ENCODE results near the gene FCGBP. TPM values are rescaled to one million over a fixed set of nuclear protein-coding genes. Genes with fewer than 3 reads are reported as not detected.
"Not testable (repeated sequence)": the region's sequence is repeated elsewhere in the genome, so short reads cannot be mapped to it uniquely, and the experiment has no call there.

The FCGBP gene
- total and polyA plus RNA-seq, 2 of the 4 experiments (the other 2 are of a cell fraction), result under 0.01 to 0.03 TPM

GRCh38 chr19:39889872-39890754, 44.3 kb downstream of the FCGBP start:
- H3K27ac ChIP-seq (ENCODE audit: insufficient read depth, low read length), result not testable (repeated sequence)

DNA sequence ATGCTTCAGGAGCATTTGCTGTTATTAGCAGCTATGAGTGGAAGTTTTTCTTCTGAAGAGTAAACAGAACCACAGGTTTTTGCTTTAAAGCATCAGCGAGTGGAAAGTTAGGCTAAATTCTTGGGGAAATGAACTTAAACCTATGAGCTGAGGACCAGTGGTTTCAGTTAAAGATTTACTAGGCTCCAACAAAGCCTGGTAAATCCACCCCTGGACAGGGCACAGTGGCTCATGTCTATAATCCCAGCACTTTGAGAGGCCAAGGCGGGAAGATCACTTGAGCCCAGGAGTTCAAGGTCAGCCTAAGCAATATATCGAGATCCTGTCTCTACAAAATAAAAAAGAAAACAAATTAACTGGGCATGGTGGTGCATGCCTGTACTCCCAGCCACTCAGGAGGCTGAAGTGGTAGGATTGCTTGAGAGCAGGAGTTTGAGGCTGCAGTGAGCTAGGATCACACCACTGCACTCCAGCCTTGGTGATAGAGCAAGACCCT, 46.9 kb downstream of the FCGBP start:
- H2AK9ac ChIP-seq (replicated peaks; ENCODE audit: low read depth, low read length, poor library complexity); BruUV-seq (replicated peaks); H3K9me3 ChIP-seq (ENCODE audit: control insufficient read depth, insufficient read depth, low read length); DNase-seq; H3K14ac ChIP-seq (replicated peaks; ENCODE audit: low read depth, low read length); H3K79me1 ChIP-seq (ENCODE audit: low read depth in 1 of 2, low read length in 2 of 2); intact Hi-C loops (cut with micrococcal nuclease); H3K27me3 ChIP-seq (ENCODE audit: control insufficient read depth, insufficient read depth, low read length); H2BK20ac ChIP-seq (ENCODE audit: low read depth, low read length); H2BK15ac ChIP-seq (ENCODE audit: low read depth, low read length); H3K27ac ChIP-seq (ENCODE audit: insufficient read depth, low read length); H3K4ac ChIP-seq (ENCODE audit: low read depth, low read length); H4K91ac ChIP-seq (ENCODE audit: insufficient read depth, low read depth, low read length); H4K20me1 ChIP-seq (ENCODE audit: insufficient read depth, low read length); H4K8ac ChIP-seq (ENCODE audit: low read depth in 2 of 2, low read length in 2 of 2); H3K4me2 ChIP-seq (ENCODE audit: low read depth, low read length); H3K18ac ChIP-seq (ENCODE audit: low read depth, low read length); H3K9ac ChIP-seq (ENCODE audit: low read depth, low read length); dilution Hi-C loops (cut with HindIII; ENCODE audit: low sequenced_read_pairs, unreplicated experiment); H3K4me1 ChIP-seq (ENCODE audit: control insufficient read depth, insufficient read depth, low read length); POLR2A ChIA-PET (ENCODE audit: unreplicated experiment); H2BK5ac ChIP-seq (ENCODE audit: low read depth, low read length, poor library complexity, severe bottlenecking); ATAC-seq (ENCODE audit: low read depth); H2AFZ ChIP-seq (replicated peaks; ENCODE audit: low read length, poor library complexity); H3K9me1 ChIP-seq (ENCODE audit: insufficient read depth, low read length); H3K23ac ChIP-seq (ENCODE audit: low read depth, low read length); in situ Hi-C loops (cut with MboI; ENCODE audit: low sequenced_read_pairs); CTCF ChIA-PET; H3K4me3 ChIP-seq (ENCODE audit: insufficient read depth, low read depth, low read length); H2BK120ac ChIP-seq (ENCODE audit: low read depth, low read length); H2AK5ac ChIP-seq (ENCODE audit: low read depth, low read length); H3K56ac ChIP-seq (ENCODE audit: extremely low read depth, insufficient read depth, low read length); H3K36me3 ChIP-seq (ENCODE audit: control insufficient read depth, insufficient read depth, low read length); H4K5ac ChIP-seq (ENCODE audit: low read depth, low read length): not testable (repeated sequence)
- no CpG with 5 or more reads among the region's 3 CpGs for WGBS, 2 experiments (ENCODE audit: extremely low coverage in 2 of 2, insufficient read length in 1 of 2)

More at GRCh38 chr19:39889872-39890754, 44.3 kb downstream of the FCGBP start:
- H3K4me2 ChIP-seq (ENCODE audit: low read depth, low read length); in situ Hi-C loops (cut with MboI; ENCODE audit: low sequenced_read_pairs); H2BK20ac ChIP-seq (ENCODE audit: low read depth, low read length); POLR2A ChIA-PET (ENCODE audit: unreplicated experiment); H4K20me1 ChIP-seq (ENCODE audit: insufficient read depth, low read length); dilution Hi-C loops (cut with HindIII; ENCODE audit: low sequenced_read_pairs, unreplicated experiment); H2BK120ac ChIP-seq (ENCODE audit: low read depth, low read length); H2AK9ac ChIP-seq (replicated peaks; ENCODE audit: low read depth, low read length, poor library complexity); H4K5ac ChIP-seq (ENCODE audit: low read depth, low read length); H3K36me3 ChIP-seq (ENCODE audit: control insufficient read depth, insufficient read depth, low read length); H3K27me3 ChIP-seq (ENCODE audit: control insufficient read depth, insufficient read depth, low read length); H2BK15ac ChIP-seq (ENCODE audit: low read depth, low read length); H3K56ac ChIP-seq (ENCODE audit: extremely low read depth, insufficient read depth, low read length); CTCF ChIA-PET; H2AK5ac ChIP-seq (ENCODE audit: low read depth, low read length); H4K8ac ChIP-seq (ENCODE audit: low read depth in 2 of 2, low read length in 2 of 2); H4K91ac ChIP-seq (ENCODE audit: insufficient read depth, low read depth, low read length); H3K4me1 ChIP-seq (ENCODE audit: control insufficient read depth, insufficient read depth, low read length); H3K9ac ChIP-seq (ENCODE audit: low read depth, low read length); H3K9me1 ChIP-seq (ENCODE audit: insufficient read depth, low read length); DNase-seq; H3K14ac ChIP-seq (replicated peaks; ENCODE audit: low read depth, low read length); ATAC-seq (ENCODE audit: low read depth); BruUV-seq (replicated peaks); H3K18ac ChIP-seq (ENCODE audit: low read depth, low read length); H2AFZ ChIP-seq (replicated peaks; ENCODE audit: low read length, poor library complexity); H3K4me3 ChIP-seq (ENCODE audit: insufficient read depth, low read depth, low read length); H3K4ac ChIP-seq (ENCODE audit: low read depth, low read length); H3K23ac ChIP-seq (ENCODE audit: low read depth, low read length); H3K79me1 ChIP-seq (ENCODE audit: low read depth in 1 of 2, low read length in 2 of 2); H2BK5ac ChIP-seq (ENCODE audit: low read depth, low read length, poor library complexity, severe bottlenecking); H3K9me3 ChIP-seq (ENCODE audit: control insufficient read depth, insufficient read depth, low read length); intact Hi-C loops (cut with micrococcal nuclease): not testable (repeated sequence)
- WGBS, 2 experiments (ENCODE audit: extremely low coverage in 2 of 2, insufficient read length in 1 of 2), result 75% methylated on average over 9 of the region's 20 CpGs; no CpG with 5 or more reads in 1 of the 2 experiments

All from IMR-90 (cell line).